Stimulated activated CD8-positive, alpha-beta memory T cell treated with anti-CD3 and anti-CD28 coated beads, Interleukin-12 subunit alpha, Interleukin-12 subunit beta, amount 100 ng/mL, for 24 hours (primary cell): ENCODE data around the gene PRAMEF13.
"Not testable (repeated sequence)": the region's sequence is repeated elsewhere in the genome, so short reads cannot be mapped to it uniquely, and the experiment has no call there.

Source experiments
- DNase-seq: peaks from one replicate; pipeline ENCODE4 v3.0.0-alpha.2; 2020; ENCODE audit errors: extremely low read depth

Gene PRAMEF13

GRCh38 chr1:13171548-13171947 is 29.7 kb downstream of the PRAMEF13 start, which contains the start of gene PRAMEF9:
PRAMEF9 (plus strand) TSS chr1:13171848; CDS start chr1:13175281, 3,433 bp downstream.
- DNase-seq, result not testable (repeated sequence)

DNA sequence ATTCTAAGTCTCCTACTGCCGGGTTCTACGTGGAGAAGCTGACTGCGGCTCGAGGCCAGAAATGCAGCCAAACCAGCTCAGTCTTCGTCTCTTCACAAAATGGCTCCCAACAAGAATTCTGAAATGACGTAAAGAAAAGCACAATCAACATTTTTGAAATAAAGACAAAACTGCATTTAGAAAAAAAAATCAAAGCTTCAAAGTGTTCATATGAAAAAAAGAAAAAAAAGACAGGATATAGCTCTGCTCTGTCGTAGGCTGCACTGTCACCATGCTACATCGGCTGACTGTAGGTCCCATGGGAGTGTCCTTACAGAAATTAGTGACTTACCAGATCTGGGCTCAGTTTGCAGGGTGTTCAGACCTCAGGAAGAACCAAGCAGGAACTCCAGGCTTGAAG is 35.7 kb downstream of the PRAMEF13 start, which contains the start of gene HNRNPCL4:
Gene HNRNPCL4 (minus strand): TSS at position 101 of the 400 bp plus-strand sequence. CDS start 164 bp downstream, outside the sequence.
- not testable (repeated sequence) for DNase-seq

DNA sequence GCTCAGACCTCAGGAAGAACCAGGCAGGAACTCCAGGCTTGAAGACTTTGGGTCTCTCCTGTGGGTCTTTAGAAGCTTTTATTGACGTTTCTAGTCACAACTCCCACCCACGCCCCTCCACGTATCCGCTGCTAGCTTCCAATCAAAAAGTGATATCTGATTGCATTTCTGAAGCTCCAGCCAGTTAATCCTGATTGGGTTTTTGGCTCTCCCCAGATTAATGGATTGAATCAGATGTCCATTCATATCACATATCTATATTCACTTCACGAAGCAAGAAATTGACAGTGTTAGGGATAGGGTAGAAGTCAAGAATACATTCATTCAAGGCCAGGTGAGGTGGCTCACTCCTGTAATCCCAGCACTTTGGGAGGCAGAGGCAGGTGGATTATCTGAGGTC is 45.3 kb downstream of the PRAMEF13 start, which contains the start of gene PRAMEF26:
Gene PRAMEF26 (minus strand): TSS at position 101 of the 400 bp plus-strand sequence. CDS start 2,914 bp downstream, outside the sequence.
- DNase-seq, result not testable (repeated sequence)
